OCI-LY3 (cell line): ENCODE data around the gene ARHGEF38.

Experiments used
- CTCF ChIP-seq: fragments of 200-600, 300-600 bp; sonication (generic); IDR thresholded peaks from 2 replicates; pipeline ENCODE4 v1.5.1; 2014; ENCODE audit warnings: antibody characterized with exemption, low read length, low read depth
- EZH2phosphoT487 ChIP-seq: fragments of 200-600 bp; shearing (Covaris generic); IDR thresholded peaks from 2 replicates; pipeline ENCODE4 v1.6.1; 2018; ENCODE audit warnings: antibody characterized with exemption, mixed run types, low read depth

- TF ChIP-seq CTCF (no peak), EZH2phosphoT487 (no peak)
Observed at GRCh38 chr4:105601406-105601805, 49.0 kb downstream of the ARHGEF38 start.
